Transverse colon (tissue), 4 donors: ENCODE data around the gene SNW1. TPM values are rescaled to one million over a fixed set of nuclear protein-coding genes. Genes with fewer than 3 reads are reported as not detected.
"Not testable (repeated sequence)": the region's sequence is repeated elsewhere in the genome, so short reads cannot be mapped to it uniquely, and the experiment has no call there.

ENCODE experiments used
- DNase-seq: peaks from one replicate; pipeline ENCODE4 v3.0.0-alpha.2; 2019
- H3K27ac ChIP-seq, 4 donors: fragments of 200-600 bp; sonication (generic); 2 replicates each; pipeline ENCODE4 v1.5.1; 2016 to 2018; ENCODE audit warnings: inconsistent platforms in 4 of 4
- H3K27me3 ChIP-seq: fragments of 200-600 bp; sonication (generic); 2 replicates; pipeline ENCODE4 v1.5.1; 2017; ENCODE audit warnings: inconsistent platforms
- H3K36me3 ChIP-seq, 4 donors: fragments of 200-600 bp; sonication (generic); 2 replicates each; pipeline ENCODE4 v1.5.1; 2017 to 2019; ENCODE audit warnings: inconsistent platforms in 4 of 4
- H3K4me1 ChIP-seq, 4 donors: fragments of 200-600 bp; sonication (generic); 2 replicates each; pipeline ENCODE4 v1.5.1; 2017 to 2020; ENCODE audit warnings: inconsistent platforms in 4 of 4
- H3K4me3 ChIP-seq, 4 donors: fragments of 200-600 bp; sonication (generic); 1 replicate in 1 of 4; 2 replicates in 3 of 4; pipeline versions ENCODE4 v1.5.1 to v1.6.1; 2017 to 2019; ENCODE audit warnings: inconsistent platforms in 4 of 4
- H3K9me3 ChIP-seq, 2 donors: fragments of 200-600 bp; sonication (generic); 2 replicates each; pipeline ENCODE4 v1.5.1; 2017 to 2019; ENCODE audit warnings: inconsistent platforms in 2 of 2
- EP300 ChIP-seq: sonication (generic); formaldehyde crosslinking; IDR thresholded peaks from one replicate; pipeline ENCODE4 v1.6.1; 2017; ENCODE audit warnings: antibody characterized with exemption, low read depth
- POLR2A ChIP-seq: fragments of 450-650 bp; IDR thresholded peaks from one replicate; pipeline ENCODE4 v1.6.1; 2016; ENCODE audit warnings: antibody characterized with exemption, mild to moderate bottlenecking, moderate library complexity
- POLR2AphosphoS5 ChIP-seq, 3 donors: sonication (generic); formaldehyde crosslinking; IDR thresholded peaks; one replicate each; pipeline ENCODE4 v1.6.1; 2016; ENCODE audit warnings: antibody characterized with exemption in 3 of 3
- WGBS, 2 donors: methylation state at CpG; one replicate each; pipeline ENCODE4 v1.1.5; 2018; ENCODE audit warnings: low coverage in 1 of 2; 5-methylcytosine and 5-hydroxymethylcytosine counted together
- in situ Hi-C, 4 donors: fragments of 200-750 bp; cut with MboI; loops; one replicate each; pipeline versions ENCODE4 v1.15.0 to v1.15.1; 2017; ENCODE audit warnings: low sequenced_read_pairs in 3 of 4, low pct_ligation_motif_present in 1 of 4, low pct_unique_long_range_greater_than_20kb in 1 of 4
- intact Hi-C: fragments of 100-400 bp; cut with DNase I; formaldehyde crosslinking; loops from one replicate; pipeline ENCODE4 v1.15.1; 2023; ENCODE audit warnings: low total_unique reads
- total RNA-seq, 4 donors: library from RNA; depleted of rRNA; stranded (reverse); fragments of >200 nt; gene quantifications; one replicate each; pipeline ENCODE4 v1.1.0, GENCODE V29; 2016
- TF ChIP-seq, protein P1 (sequence below), 5 experiments: fragments of 200-600 bp in 3 of 5; fragments of 450-650 bp in 2 of 5; sonication (generic) in 3 of 5; IDR thresholded peaks; 1 replicate in 2 of 5; 2 replicates in 3 of 5; pipeline ENCODE4 v1.5.1; 2016 to 2017; ENCODE audit warnings: antibody characterized with exemption in 5 of 5, inconsistent platforms in 3 of 5, mild to moderate bottlenecking in 2 of 5, moderate library complexity in 1 of 5

SNW1 gene
- total RNA-seq, 4 donors from 2014 or later: 35.2 to 82.7 (median 56.9) TPM

DNA sequence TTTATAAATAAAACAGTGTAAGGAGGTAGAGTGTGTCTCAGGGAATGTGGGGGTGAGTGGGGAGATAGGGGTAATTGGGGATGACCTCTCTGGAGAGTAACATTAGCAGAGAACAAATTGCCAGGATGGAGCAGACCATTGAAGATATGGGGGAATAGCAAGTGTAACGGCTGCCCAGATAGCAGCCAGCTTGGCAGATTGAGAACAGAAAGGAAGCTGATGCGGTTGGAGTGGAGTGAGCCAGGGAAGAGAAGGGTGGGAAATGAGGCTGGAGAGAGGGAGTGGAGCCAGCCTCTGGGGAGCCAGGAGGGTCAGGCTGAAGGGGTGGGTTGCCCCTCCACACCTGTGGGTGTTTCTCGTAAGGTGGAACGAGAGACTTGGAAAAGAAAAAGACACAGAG lies 33.4 kb upstream of the SNW1 start:
- intact Hi-C loops: no loop called here

DNA sequence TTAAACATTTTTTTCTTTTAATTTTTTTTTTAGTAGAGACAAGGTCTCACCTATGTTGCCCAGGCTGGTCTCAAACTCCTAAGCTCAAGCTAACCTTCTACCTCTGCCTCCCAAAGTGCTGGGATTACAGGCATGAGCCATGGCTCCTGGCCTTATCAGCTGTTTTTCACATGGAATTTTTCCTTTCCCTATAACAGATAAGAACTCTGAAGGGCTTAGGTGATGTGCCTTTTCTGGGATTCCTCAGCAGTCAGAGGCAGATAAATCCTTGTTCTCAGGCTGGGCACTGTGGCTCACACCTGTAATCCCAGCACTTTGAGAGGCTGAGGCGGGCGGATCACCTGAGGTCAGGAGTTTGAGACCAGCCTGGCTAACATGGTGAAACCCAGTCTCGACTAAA lies 32.3 kb upstream of the SNW1 start:
- intact Hi-C loops: not testable (repeated sequence)

More for the DNA sequence above, 33.4 kb upstream of the SNW1 start:
- Histone ChIP-seq H3K9me3 (no peaks in the 10 kb centered on the region), H3K4me3 (no peak overlapping the region), H3K4me1 (peaks cover 0 to 1% (median under 1%) of the 10 kb centered on the region in 4 donors), H3K36me3 (no peaks in the 10 kb centered on the region), H3K27me3 (no peaks in the 10 kb centered on the region), H3K27ac (no peak overlapping the region)
- WGBS, 2 donors: 64 to 75% methylated on average over 2 to 4 of the region's 4 CpGs
- no peak for DNase-seq
- TF ChIP-seq, protein P1, sequence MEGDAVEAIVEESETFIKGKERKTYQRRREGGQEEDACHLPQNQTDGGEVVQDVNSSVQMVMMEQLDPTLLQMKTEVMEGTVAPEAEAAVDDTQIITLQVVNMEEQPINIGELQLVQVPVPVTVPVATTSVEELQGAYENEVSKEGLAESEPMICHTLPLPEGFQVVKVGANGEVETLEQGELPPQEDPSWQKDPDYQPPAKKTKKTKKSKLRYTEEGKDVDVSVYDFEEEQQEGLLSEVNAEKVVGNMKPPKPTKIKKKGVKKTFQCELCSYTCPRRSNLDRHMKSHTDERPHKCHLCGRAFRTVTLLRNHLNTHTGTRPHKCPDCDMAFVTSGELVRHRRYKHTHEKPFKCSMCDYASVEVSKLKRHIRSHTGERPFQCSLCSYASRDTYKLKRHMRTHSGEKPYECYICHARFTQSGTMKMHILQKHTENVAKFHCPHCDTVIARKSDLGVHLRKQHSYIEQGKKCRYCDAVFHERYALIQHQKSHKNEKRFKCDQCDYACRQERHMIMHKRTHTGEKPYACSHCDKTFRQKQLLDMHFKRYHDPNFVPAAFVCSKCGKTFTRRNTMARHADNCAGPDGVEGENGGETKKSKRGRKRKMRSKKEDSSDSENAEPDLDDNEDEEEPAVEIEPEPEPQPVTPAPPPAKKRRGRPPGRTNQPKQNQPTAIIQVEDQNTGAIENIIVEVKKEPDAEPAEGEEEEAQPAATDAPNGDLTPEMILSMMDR (IDR thresholded peaks at IDR 0.05): no peak
- TF ChIP-seq POLR2AphosphoS5 (IDR thresholded peaks at IDR 0.05) (no peak), POLR2A (no peak), EP300 (no peak)
- in situ Hi-C loops: no loop called here

DNA sequence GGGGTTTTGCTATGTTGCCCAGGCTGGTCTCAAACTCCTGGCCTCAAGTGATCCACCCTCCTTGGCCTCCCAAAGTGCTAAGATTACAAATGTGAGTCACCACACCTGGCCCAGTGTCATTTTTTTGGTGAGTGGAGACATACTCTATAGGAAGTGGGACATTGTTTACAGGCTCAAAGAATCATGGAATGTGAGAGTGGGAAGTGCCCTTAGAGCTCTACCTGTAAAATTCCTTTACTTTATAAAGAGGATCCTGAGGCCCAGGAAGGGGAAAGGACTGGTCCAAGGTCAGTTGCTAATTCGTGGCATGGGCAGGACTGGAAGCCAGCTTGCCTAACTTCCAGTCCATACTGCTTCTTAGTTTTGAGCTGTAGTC lies 30.3 kb upstream of the SNW1 start:
- no peak for DNase-seq
- intact Hi-C loops: no loop called here
- Histone ChIP-seq H3K36me3 (no peaks in the 10 kb centered on the region), H3K27ac (no peak overlapping the region), H3K27me3 (no peaks in the 10 kb centered on the region), H3K4me1 (no peaks in the 10 kb centered on the region), H3K4me3 (no peak overlapping the region), H3K9me3 (no peaks in the 10 kb centered on the region)
- no peak for TF ChIP-seq POLR2A
- TF ChIP-seq, protein P1 (IDR thresholded peaks at IDR 0.05): no peak
- no peak for TF ChIP-seq EP300
- TF ChIP-seq POLR2AphosphoS5 (IDR thresholded peaks at IDR 0.05): no peak
- in situ Hi-C loops: no loop called here
- 38 to 50% methylated on average over 1 of the region's 1 CpG for WGBS, 2 donors

More for the DNA sequence above, 32.3 kb upstream of the SNW1 start:
- H3K4me1 ChIP-seq, in situ Hi-C loops, H3K9me3 ChIP-seq, DNase-seq, H3K36me3 ChIP-seq, H3K27me3 ChIP-seq, H3K4me3 ChIP-seq, H3K27ac ChIP-seq: not testable (repeated sequence)
- WGBS, 2 donors: 60 to 85% methylated on average over 1 to 3 of the region's 3 CpGs

DNA sequence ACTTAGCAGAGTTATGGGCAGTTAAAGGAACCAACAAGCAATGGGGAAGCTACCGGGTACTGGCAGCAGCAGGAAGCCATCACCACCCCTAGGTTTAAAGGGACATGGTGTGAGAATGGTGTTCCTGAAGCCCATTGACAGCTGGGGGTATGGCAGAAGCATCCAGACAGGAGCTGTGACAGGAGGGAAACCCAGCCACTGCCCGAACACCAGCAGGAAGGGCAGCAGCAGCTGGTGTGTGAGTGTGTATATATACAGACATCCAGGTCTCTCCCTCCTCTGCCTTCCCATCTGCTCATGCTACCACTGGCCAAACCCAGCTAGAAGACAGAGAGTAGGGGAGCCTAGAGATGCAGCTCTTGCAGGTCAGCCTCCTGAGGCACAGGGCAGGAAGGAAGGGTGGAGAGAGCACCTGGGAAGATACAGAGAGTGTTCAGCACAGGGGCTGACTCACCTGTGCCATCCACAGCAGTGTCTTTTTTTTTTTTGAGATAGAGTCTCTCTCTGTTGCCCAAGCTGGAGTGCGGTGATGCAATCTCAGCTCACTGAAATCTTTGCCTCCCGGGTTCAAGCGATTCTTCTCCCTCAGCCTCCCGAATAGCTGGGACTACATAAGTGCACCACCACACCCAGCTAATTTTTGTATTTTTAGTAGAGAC lies 29.7 kb upstream of the SNW1 start:
- no peak for DNase-seq
- no peaks in the 10 kb centered on the region for H3K36me3 ChIP-seq
- in situ Hi-C loops: no loop called here

More for the DNA sequence above, 29.7 kb upstream of the SNW1 start:
- Histone ChIP-seq H3K9me3 (no peaks in the 10 kb centered on the region), H3K4me1 (no peaks in the 10 kb centered on the region), H3K4me3 (no peak overlapping the region), H3K27me3 (no peaks in the 10 kb centered on the region), H3K27ac (no peak overlapping the region)
- TF ChIP-seq EP300 (no peak), POLR2AphosphoS5 (IDR thresholded peaks at IDR 0.05) (no peak), POLR2A (no peak)
- TF ChIP-seq, protein P1 (IDR thresholded peaks at IDR 0.05): no peak
- intact Hi-C loops: no loop called here
- 80% methylated on average over 2 to 6 of the region's 6 CpGs for WGBS, 2 donors
